GM18909 (cell line): ENCODE results near the gene ACTRT3.

Source experiments
- ATAC-seq: cut with Tn5 transposase; IDR thresholded peaks from one replicate; pipeline ENCODE4 v1.9.1; 2021; ENCODE audit warnings: mild to moderate bottlenecking; ENCODE audit not compliant: unreplicated experiment, poor library complexity

Gene ACTRT3

GRCh38 chr3:169769287-169770181, at the start of gene ACTRT3:
Gene ACTRT3, minus strand, starts transcription at chr3:169769561. Its CDS starts 41 bp downstream, at chr3:169769520.
- ATAC-seq, result peak; percentile 26

GRCh38 chr3:169818316-169818715, 49.0 kb upstream of the ACTRT3 start:
- no peak for ATAC-seq

- no peak for ATAC-seq
Observed at GRCh38 chr3:169815590-169816150, 46.3 kb upstream of the ACTRT3 start.

- ATAC-seq, result peak; percentile 91
Observed at GRCh38 chr3:169813757-169814517, 44.6 kb upstream of the ACTRT3 start.

- no peak for ATAC-seq
Observed at GRCh38 chr3:169813278-169813677, 43.9 kb upstream of the ACTRT3 start.

- peak; percentile 68 for ATAC-seq
Observed at GRCh38 chr3:169812332-169813235, 43.2 kb upstream of the ACTRT3 start, which contains the start of the genes LRRC34 and LRRIQ4. Gene LRRC34, minus strand, starts transcription at chr3:169812904. Its CDS starts 356 bp downstream, at chr3:169812548. Gene LRRIQ4, plus strand, starts transcription at chr3:169812870. Its CDS starts 9,052 bp downstream, at chr3:169821922.

GRCh38 chr3:169811631-169812331, 42.4 kb upstream of the ACTRT3 start:
- peak; percentile 13 for ATAC-seq

GRCh38 chr3:169809230-169809795, 40.0 kb upstream of the ACTRT3 start:
- ATAC-seq, result no peak

GRCh38 chr3:169804681-169805080, 35.3 kb upstream of the ACTRT3 start:
- no peak for ATAC-seq

GRCh38 chr3:169792359-169792758, 23.0 kb upstream of the ACTRT3 start:
- no peak for ATAC-seq

- ATAC-seq, result no peak
Observed at GRCh38 chr3:169790687-169791429, 21.5 kb upstream of the ACTRT3 start.

GRCh38 chr3:169790219-169790618, 20.9 kb upstream of the ACTRT3 start:
- ATAC-seq, result no peak

- no peak for ATAC-seq
Observed at GRCh38 chr3:169787791-169788190, 18.4 kb upstream of the ACTRT3 start.

GRCh38 chr3:169787120-169787519, 17.8 kb upstream of the ACTRT3 start:
- no peak for ATAC-seq

- no peak for ATAC-seq
Observed at GRCh38 chr3:169781209-169781855, 12.0 kb upstream of the ACTRT3 start.

- no peak for ATAC-seq
Observed at GRCh38 chr3:169780742-169781141, 11.4 kb upstream of the ACTRT3 start.

- ATAC-seq, result no peak
Observed at GRCh38 chr3:169777822-169778221, 8.5 kb upstream of the ACTRT3 start.

- ATAC-seq, result no peak
Observed at GRCh38 chr3:169774186-169774585, 4.8 kb upstream of the ACTRT3 start.
